Measurements from ENCODE around the gene FOXP4. TPM values are rescaled to one million over a fixed set of nuclear protein-coding genes. Genes with fewer than 3 reads are reported as not detected.

FOXP4 gene
- total RNA-seq, 6 experiments from 2014 or later, result 17.9 to 24.4 (median 24.0) TPM

DNA sequence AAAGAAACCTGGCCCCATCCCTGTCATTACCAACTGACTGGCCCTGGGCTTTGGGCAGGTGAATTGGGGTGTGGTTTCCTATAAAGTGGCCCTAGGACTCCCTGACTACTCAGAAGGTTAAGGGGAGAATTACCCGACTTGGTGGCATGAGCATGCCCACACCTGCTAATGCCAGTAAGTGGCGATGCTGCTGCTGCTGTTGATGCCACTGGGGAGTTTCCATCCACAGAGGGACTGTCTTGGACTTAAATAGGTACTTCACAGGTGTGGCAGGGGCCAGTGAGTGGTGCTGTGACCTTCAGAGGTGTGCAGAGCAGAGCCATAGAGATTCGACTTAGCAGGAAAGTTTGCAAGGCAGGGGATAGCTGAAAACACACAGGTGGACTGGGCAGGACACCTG, 59.5 kb downstream of the FOXP4 start:
- H3K4me1 Mint-ChIP-seq (ENCODE audit: low read depth), result peaks cover 17% of the 10 kb centered on the region
- H3K4me3 Mint-ChIP-seq, result no peak overlapping the region
- no peaks in the 10 kb centered on the region for H3K9me3 Mint-ChIP-seq
- H3K27ac Mint-ChIP-seq, result no peak overlapping the region
- DNase-seq, result no peak
- H3K36me3 Mint-ChIP-seq (ENCODE audit: low read depth), result no peaks in the 10 kb centered on the region
- TF ChIP-seq, protein P1, sequence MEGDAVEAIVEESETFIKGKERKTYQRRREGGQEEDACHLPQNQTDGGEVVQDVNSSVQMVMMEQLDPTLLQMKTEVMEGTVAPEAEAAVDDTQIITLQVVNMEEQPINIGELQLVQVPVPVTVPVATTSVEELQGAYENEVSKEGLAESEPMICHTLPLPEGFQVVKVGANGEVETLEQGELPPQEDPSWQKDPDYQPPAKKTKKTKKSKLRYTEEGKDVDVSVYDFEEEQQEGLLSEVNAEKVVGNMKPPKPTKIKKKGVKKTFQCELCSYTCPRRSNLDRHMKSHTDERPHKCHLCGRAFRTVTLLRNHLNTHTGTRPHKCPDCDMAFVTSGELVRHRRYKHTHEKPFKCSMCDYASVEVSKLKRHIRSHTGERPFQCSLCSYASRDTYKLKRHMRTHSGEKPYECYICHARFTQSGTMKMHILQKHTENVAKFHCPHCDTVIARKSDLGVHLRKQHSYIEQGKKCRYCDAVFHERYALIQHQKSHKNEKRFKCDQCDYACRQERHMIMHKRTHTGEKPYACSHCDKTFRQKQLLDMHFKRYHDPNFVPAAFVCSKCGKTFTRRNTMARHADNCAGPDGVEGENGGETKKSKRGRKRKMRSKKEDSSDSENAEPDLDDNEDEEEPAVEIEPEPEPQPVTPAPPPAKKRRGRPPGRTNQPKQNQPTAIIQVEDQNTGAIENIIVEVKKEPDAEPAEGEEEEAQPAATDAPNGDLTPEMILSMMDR (IDR thresholded peaks at IDR 0.05), result no peak
- peaks cover 3% of the 10 kb centered on the region for H3K27me3 Mint-ChIP-seq (ENCODE audit: insufficient read depth)

DNA sequence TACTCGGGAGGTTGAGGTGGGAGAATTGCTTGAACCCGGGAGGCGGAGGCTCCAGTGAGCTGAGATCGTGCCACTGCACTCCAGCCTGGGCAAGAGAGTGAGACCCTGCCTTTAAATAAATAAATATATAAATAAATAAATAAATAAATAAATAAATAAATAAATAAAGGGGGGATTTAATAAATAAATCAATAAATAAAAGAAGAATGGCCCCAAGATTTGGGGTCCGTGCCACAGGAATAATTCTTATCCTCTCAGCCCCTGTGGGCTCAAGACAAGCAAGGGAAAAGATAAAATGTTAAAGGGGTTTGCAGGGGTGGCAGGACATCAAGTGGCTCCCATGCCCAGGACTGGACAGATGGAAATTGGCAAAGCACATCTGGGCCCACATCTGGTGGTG, 60.9 kb downstream of the FOXP4 start:
- Mint-ChIP-seq H3K27ac (no peak overlapping the region), H3K4me3 (no peak overlapping the region), H3K9me3 (no peaks in the 10 kb centered on the region), H3K36me3 (ENCODE audit: low read depth) (no peaks in the 10 kb centered on the region), H3K27me3 (ENCODE audit: insufficient read depth) (peaks cover 3% of the 10 kb centered on the region), H3K4me1 (ENCODE audit: low read depth) (peaks cover 20% of the 10 kb centered on the region)
- TF ChIP-seq, protein P1 (IDR thresholded peaks at IDR 0.05), result no peak
- no peak for DNase-seq

DNA sequence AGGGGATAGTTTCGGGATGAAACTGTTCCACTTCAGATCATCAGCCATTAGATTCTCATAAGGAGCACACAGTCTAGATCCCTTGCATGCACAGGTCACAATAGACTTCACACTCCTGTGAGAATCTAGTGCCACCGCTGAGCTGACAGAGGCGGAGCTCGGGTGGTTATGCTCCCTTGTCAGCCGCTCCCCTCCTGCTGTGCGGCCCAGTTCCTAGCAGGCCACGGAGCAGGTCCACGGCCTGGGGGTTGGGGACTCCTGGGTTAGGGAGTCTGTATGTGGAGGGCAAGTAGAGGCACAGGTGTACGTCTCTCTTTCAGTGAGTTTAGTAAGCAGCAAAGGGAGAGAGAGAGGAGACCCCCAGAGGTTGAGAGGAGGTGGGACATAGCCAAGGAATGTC, 61.6 kb downstream of the FOXP4 start:
- H3K4me3 Mint-ChIP-seq, result no peak overlapping the region
- H3K9me3 Mint-ChIP-seq, result peaks cover 4% of the 10 kb centered on the region
- peaks cover 5% of the 10 kb centered on the region for H3K36me3 Mint-ChIP-seq (ENCODE audit: low read depth)
- H3K4me1 Mint-ChIP-seq (ENCODE audit: low read depth), result peaks cover 16% of the 10 kb centered on the region
- peaks cover 3% of the 10 kb centered on the region for H3K27me3 Mint-ChIP-seq (ENCODE audit: insufficient read depth)
- TF ChIP-seq, protein P1 (IDR thresholded peaks at IDR 0.05), result no peak
- H3K27ac Mint-ChIP-seq, result no peak overlapping the region
- no peak for DNase-seq

DNA sequence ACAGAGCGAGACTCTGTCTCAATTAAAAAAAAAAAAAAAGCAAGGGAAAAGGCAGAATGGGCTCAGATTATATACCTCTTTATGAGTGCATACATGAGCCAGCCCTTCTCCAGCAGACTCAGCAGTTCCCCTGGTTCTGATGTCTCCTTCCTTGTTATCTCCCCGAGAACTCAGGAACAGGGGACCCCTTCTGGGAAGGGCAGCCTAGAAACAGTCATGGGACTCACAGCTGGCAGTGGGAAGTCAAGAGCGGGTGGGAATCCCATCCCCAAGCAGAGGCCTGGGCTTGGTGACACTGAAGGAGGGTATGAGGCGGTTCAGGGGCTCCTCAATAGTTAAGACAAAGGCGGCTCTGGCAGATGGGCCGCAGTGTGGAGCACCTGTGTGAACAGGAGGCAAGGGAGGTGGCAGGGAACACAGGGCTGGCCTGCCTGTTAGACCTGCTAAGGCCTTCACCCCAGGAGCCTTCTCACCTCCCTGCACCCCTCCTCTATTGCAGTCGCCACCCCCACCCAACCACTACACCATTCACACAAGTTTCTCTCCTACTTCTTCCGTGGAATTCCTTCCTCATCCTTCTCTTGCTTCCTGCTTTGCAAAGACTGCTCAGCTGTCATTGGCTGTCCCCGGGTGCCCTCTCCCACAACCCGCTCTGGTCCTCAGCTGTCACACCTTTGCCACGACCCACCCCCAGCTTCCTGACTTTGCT, 62.4 kb downstream of the FOXP4 start:
- DNase-seq, result no peak
- peaks cover 12% of the 10 kb centered on the region for H3K36me3 Mint-ChIP-seq (ENCODE audit: low read depth)
- TF ChIP-seq, protein P1 (IDR thresholded peaks at IDR 0.05), result no peak
- H3K9me3 Mint-ChIP-seq, result peaks cover 13% of the 10 kb centered on the region
- H3K4me3 Mint-ChIP-seq, result no peak overlapping the region
- no peak overlapping the region for H3K27ac Mint-ChIP-seq
- H3K4me1 Mint-ChIP-seq (ENCODE audit: low read depth), result peaks cover 13% of the 10 kb centered on the region
- peaks cover 3% of the 10 kb centered on the region for H3K27me3 Mint-ChIP-seq (ENCODE audit: insufficient read depth)

DNA sequence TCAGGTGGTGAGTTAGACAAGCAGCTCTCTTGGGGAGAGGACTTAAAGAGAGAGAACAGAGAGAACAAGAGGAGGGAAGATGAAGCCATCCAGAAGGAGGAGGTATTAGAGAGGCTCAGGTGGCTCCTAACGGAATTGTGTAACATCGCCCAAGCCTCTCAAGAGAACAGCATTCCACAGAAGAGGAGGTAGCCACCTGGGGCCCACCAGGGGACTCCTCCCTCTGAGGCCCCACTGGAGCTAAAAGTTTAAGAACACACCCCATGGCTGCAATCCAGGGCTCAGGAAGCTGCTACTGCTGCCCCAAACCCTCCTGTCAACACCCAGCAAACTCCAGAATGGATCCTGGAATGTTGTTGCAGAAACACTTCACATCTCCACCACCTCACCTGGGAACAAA, 68.5 kb downstream of the FOXP4 start:
- no peak for DNase-seq
- peaks cover 14% of the 10 kb centered on the region for H3K36me3 Mint-ChIP-seq (ENCODE audit: low read depth)
- H3K4me3 Mint-ChIP-seq, result no peak overlapping the region
- H3K9me3 Mint-ChIP-seq, result peaks cover 16% of the 10 kb centered on the region
- TF ChIP-seq, protein P1 (IDR thresholded peaks at IDR 0.05), result no peak
- H3K27ac Mint-ChIP-seq, result no peak overlapping the region
- peaks cover 28% of the 10 kb centered on the region for H3K27me3 Mint-ChIP-seq (ENCODE audit: insufficient read depth)
- peaks cover 12% of the 10 kb centered on the region for H3K4me1 Mint-ChIP-seq (ENCODE audit: low read depth)
